CD4-positive, alpha-beta T cell treated with Interferon gamma for 1 hour (primary cell): ENCODE data around the gene P4HA2.

Experiments used
- DNase-seq: peaks from one replicate; pipeline ENCODE4 v3.0.0-alpha.2; 2020

The P4HA2 gene

DNA sequence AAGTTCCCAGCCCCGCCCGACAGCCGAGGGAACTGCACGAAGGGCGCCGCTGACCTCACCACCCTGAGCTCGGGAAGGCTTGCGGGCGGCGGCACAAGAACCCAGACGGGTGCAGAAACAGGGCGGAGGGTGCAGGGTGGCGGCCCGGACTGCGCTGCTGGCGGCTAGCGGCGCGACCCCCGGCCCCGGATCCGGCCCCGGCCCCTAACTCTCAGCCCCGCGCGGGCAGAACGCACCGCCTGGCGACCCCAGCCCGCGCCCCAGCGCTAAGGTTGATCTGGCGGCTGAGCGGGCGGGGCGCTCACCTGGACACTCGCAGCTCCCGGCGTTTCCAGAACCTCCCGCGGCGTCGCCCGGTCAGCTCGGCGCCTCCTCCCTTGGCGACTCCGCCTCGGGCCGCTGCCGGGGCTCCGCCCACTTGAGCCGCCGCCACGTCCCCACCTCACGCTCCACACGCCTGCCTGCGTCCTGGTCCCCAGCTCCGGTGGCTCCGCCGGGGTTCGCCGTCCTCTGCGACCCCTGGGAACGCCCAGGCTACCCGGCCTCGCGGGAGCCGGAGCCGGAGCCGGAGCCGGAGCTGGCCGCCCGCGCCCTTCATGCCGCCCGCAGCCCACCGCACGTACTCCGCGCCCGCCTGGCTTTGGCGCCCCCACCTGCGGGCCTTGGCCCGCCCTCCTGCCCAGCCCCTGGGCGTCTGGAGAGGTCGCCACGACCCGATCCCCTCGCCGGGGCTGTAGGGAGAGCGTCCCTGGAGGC lies at the start of gene P4HA2:
Gene P4HA2, minus strand, starts transcription at position 369 of the 756 bp plus-strand sequence. CDS start 9,227 bp downstream, outside the sequence.
- DNase-seq: peak; percentile 37

DNA sequence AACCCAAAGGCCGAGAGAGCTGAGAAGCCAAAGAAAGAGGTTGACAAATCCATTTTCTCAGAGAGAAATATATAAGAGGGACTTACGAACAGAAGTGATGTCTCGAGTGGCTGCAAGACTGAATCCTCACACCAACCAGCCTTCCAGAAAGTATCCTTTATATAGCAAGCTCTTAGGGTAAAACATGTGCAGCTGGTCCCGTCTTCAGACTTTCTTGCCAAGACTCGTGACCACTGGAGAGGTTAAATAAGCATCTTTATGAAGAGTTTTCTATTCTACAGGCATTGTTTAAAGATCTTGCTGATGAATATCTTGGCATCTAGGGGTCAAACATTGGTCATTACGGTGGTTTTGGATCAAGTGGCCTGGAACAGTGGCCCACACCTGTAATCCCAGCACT lies 49.6 kb upstream of the P4HA2 start:
- DNase-seq: no peak

DNA sequence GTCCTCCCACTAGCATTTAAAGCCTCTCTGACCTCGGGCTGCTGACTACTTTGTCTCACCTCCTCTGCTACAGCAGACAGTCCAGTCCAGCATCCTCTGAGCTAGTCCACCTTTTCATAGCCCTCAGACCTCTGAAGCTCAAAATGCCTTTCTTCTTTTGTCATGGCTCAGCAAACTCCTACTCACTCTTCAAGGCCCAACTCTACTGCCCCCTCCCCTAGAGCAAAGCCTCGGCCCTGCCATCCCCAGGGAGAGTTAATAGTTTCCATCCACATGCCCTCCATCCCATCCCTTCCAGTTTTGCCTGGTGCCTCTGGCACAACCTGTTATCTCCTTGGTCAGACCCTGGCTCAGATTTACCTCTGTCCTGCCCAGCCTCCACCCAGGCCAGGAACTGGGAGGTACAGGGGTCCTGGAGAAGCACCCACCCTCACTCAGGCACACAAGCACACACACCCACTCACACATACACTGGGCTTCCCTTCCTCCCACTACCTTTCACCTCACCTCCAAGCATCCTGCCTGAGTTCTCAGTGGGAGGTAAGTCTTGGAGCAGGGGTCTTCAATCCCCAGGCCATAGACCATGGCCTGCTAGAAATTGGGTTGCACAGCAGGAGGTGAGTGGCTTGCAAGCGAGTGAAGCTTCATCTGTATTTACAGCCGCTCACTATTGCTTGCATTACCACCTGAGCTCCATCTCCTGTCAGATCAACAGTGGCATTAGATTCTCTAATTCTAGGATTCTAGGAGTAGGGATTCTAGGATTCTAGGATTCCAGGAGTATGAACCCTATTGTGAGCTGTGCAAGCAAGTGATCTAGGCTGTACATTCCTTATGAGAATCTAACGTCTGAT lies 47.9 kb upstream of the P4HA2 start:
- DNase-seq: no peak

DNA sequence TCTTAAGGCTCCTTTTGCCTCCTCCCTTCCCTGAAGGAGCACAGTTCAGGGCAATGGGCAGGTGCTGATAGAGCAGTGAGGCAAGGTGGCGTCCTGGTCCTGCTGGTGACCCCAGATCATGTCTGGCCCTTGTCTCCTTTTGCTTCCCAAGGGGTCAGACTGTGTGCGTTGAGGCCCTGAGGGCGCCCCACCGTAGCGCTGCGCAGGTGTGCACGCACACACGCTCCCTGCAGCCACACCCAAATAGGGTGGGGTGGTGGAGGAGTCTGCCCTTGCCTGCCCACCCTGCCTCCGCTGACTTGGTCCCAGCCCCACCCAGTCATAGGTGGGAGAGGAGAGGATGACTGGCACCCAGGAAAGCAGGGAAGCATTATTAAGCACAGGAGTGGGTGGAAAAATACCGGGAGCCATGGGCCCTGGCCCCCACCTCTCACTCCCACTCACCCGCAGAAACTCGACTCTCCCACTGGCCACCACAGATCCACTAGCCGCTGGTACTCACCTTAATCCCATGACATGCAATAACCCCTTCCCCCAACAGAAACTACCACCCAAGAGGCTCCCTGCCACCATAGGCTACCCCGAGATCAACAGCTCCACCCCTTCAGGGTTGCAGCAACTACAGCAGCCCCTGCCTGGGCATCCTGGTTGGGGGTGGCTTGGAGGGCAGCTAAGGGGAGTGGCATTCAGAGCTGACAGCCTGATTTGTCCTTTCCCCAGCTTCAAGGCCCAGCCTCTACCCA lies 46.6 kb upstream of the P4HA2 start:
- DNase-seq: no peak

DNA sequence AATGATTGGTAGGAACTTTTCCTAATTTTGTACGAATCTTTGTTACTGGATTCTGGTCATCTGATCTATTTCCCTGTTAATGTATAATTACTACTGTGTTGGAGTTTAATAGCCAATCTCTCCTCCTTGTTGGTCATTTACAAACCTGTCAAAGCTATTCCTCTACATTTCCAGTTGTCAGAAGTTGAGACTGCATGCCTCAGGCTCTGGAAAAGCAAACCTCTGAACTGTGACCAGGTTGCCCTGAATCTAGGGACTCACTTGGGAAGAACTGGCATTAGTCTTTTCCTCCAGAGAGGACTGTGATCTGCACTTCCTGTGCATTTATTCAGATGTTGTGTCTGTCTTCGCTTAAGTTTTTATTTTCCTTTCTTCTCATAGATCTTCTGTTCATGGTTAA lies 46.0 kb upstream of the P4HA2 start:
- no peak for DNase-seq

DNA sequence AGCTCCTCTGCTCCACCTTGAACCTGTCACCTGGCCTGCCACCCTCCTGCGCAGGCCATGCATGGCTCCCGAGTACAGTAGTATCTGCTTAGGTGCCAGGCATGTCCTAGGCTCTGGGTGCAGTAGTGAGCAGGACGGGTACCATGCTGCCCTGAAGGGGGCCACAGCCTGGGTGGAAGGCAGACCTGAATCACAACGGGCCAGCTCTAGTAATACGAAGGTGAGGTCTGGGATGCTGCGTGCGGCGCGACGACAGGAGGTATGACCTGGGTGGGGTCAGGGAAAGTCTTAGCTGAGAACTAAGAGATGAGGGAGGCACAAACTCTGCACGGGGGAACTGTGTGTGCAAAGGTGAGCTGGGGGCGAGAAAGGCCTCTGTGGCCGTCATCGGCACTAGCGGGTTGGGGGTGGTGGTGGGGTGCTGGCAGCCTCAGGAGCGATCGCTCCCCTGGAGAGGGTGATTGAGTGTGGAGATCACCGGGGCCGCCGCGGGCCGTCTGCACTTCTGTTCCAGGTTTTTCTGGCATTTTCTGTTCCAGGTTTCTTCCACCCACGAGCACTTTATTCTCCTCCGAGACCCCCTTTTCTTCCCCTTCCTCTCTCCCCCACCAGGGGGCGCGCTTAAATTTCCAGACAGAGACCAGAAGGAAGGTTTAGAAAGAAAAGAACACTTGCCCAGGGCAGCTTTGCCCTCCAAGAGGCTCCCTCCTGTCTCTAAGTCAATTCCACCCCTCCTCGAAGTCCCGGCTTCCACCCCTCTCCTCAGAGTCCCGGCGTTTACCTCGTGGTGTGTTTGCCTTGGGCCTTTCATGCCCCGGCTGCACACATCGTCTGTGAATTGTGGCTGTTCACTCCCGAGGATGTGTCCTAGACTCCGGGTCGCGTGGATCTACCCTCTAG lies 44.9 kb upstream of the P4HA2 start:
- DNase-seq: peak; percentile 49

DNA sequence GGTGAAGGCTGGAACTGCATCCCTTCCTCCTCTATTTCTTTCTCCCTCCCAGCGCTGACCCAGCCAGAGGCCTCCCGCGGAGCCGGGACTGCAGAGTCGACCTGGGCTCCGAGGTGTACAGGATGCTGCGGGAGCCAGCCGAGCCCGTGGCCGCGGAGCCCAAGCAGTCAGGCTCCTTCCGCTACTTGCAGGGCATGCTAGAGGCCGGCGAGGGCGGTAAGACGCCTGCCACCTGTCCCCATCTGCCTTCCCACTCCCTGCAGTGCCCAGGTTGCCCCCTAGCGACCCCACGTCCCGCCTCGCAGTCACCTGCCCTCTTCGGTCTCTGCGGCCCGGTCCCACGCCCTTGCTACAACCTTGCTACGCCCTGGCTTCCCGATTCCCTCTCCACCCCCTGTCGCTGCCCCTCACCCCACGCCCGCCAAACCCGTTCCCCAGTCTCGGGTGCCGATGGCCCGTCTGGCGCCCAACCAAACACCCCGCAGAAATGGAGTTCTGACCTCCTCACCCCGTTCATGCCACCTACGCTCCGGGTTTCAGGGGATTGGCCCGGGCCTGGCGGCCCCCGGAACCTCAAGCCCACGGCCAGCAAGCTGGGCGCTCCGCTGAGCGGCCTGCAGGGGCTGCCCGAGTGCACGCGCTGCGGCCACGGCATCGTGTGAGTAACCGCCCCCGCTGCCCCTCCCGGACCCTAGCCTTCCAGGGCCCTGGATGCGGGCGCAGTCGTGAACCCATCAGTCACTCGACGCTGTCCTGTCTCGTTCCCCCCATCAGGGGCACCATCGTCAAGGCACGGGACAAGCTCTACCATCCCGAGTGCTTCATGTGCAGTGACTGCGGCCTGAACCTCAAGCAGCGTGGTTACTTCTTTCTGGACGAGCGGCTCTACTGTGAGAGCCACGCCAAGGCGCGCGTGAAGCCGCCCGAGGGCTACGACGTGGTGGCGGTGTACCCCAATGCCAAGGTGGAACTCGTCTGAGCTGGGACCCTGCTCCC lies 43.9 kb upstream of the P4HA2 start:
- DNase-seq: no peak

DNA sequence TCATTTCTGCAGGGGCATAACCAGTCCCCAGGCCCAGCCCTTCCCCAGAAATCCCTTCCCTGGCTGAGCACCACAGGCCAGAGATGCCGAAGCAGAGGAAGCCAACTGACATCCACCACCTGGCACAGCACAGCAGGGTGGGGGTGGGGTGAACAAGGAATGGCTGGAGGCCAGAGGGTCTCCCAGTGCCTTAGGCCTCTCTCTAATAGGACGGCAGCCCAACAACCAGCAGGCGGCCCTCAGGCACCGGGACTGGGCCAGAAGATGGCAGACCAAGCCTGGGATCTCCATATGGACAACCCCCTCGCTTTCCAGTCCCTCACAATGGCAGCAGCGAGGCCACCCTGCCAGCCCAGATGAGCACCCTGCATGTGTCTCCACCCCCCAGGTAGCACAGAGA lies 43.1 kb upstream of the P4HA2 start:
- no peak for DNase-seq

DNA sequence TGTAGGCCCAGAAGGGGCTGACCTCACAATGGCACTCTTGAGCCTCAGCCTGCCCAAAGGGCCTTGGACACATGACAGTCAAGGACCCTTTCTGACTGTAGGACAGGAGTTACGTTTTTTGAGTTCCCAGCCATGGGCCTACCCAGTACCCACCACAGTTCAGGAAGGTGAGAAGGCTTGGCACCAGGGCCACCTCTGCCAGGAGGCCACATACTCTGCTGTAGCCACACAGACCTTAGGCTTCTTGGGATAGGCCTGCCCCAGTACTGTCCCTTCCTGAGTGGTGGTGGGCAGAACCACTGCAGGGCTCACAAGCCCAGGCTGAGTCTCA lies 42.6 kb upstream of the P4HA2 start:
- no peak for DNase-seq

DNA sequence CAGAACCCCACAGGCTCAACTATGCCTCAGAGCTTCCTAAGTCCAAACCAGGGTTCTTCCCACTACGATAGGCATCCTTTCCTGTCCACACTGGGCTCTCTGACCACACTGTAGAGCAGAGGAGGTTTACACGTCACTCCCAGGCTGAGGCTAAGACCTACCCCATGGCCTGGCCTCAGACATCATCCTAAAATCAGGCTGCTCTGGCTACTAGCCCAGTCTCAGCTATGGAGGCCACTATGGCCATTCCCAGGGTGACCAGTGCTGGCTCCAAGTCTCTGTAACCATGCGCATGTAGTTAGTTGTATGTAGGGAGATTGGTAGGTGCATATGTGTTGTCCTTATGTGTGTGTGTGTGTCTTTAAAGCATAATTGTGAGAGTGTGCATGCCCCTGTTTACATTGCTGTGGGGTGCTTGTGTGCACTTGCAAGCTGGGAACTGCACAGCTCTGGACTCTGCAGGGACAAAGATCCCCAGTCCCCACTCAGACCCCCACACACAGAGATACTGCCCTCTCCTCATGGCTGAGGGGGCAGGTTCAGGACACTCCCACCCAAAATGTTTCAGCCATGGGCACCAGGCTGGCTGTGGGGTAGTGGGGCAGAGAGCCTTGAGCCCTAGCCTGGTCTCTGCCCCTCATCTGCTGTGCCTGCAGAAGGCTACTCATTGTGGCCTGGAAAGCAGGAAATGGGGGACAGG lies 42.1 kb upstream of the P4HA2 start:
- DNase-seq: no peak

DNA sequence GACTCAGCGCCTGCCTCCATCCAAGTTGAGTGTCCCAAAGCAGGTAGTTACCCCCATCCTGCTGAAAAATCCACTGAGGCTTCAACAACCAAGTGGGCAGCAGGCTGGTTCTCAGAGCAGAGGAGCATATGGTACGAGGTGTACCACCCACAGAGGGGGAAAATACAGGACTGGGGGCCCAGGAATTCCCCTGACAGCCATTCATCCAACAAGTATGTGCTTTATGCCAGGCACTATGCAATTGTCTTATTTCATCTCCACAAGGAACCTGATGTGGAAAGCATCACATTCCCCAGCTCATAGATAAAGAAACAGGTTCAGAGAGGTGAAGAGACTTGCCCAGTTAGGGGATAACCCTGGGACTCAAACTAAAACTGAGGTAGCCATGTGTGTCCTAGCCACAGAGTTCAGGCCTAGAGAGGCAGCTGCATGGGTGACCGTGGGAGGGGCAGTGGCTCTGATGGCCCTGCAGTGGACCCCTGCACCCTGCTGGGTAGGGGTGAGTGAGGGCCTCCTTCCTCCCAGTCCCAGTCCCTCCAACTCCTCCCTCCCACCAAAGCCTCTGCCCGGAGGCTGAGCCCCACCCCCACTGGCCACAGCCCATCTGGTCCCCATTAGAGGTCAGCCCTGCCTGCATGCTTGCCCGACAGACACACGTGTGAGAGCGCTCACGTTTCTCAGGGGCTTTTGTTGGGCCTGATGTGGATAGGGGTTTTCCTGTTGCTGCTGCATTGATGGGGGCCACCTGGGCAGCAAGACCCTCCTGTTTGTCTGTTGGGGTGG lies 41.3 kb upstream of the P4HA2 start:
- no peak for DNase-seq

DNA sequence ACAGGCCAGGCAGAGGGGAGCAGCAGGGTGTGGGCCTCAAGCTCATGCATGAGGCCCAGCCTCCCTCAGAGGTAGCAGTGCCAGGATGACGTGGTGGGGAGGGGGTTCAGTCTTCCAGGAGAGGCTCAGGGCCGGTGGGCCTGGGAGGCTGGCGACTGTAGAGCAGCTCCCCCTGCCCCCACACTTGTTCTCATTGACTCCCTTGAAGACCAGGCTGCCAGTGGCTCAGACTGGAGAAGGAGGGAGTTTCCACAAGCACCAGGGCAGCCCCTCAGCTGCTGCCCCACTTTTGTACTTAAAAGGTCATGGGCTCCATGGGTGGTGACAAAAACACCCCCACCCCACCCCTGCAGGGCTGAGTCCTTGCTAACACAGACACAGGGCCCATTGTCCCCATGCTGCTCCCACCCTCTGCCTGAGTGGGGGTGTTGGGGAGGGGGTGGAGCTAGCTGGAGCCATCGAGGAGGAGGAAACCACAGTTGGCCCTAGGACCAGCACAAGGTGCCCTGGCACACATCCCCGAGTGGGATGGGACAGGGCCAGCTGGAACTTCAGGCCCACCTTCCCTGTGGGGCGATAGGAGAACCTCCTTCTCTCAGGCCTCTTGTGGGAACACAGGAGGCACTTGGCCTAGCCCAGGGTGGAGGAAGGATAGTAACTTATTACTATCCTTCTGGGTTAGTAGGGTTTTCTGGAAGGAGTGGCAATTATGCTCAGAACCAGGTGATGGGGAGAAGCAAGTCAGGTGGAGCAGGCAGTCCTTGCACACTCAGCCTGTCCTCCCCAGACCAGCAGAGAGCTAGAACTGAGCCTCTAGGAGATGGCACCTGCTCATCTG lies 40.5 kb upstream of the P4HA2 start:
- DNase-seq: no peak

DNA sequence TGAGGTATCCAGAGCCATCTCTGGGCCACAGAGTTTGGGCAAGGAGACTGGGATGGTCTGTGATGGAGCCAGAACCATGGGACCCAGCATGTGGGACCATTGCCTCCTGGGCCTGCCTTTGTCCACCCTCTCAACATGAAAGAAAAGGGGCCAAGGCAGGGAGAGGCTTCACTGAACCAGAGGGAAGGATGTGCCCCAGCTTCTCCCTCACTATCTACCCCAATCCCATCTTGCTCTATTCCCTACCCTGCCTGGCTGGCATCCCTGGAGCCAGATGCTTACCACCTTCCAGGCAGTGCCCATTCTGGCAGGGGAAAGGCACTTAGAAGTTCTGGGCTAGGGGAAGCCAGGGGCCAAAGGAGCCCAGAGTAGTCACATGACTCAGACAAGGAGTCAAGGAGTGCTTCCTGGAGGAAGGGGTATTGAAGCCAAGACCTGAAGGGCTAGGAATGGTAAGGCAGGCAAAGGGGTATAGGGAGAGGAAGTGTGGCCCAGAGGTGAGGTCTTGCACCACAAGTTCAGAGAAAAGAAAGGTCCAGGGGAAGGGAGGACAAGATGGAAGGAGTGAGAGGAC lies 39.6 kb upstream of the P4HA2 start:
- DNase-seq: no peak

DNA sequence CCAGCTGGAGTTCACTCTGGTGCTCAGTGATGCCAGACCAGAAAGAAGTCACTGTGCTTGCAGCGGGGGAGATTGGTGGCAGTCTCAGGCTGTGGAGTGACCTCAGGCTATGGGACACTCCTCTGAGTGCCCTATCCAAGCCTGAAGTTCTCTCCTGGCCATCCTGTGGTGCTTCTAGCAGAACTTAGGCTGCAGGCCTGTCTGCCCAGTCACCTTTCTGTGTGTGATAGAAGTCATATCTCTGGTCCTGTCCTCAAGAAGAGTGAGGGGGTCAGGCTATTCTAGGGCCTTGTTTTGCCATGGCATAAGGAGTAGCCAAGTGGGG lies 39.1 kb upstream of the P4HA2 start:
- no peak for DNase-seq

DNA sequence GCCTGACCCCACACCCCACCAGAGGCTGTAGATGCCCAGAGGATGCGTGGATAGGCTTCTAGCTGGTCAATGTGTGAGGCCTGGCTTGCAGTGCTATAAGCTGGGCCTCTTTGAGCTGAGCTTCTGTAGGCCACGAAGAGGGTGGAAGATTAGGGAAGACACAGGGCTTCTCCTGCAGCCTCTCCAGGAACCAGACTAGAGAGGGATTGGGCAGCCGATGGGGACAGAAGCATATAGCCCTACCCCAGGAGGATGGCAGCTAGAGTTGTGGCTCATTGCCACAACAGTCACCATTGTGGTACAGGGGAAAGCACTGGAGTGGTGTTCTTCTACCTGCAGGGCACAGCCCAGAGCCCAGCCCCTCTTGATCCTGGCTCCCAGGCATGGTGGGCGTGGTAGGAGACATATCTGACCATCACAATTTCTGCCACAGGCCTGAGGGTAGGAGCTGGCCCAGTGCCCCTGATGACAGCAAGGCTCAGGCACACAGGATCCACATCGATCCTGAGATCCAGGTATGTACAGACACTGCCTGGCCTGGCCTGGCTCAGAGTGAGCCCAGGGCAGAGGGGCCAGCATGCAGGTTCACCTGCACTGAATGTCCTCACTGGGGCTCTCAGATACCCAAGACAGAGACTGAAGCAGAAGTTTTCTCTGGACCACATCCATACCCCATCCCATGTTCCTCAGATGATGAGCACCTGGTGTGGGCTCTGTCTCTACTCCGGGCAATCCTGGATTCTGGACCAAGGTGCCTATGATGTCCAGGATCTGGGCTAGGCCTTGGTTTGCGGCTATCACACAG lies 38.6 kb upstream of the P4HA2 start:
- DNase-seq: no peak

DNA sequence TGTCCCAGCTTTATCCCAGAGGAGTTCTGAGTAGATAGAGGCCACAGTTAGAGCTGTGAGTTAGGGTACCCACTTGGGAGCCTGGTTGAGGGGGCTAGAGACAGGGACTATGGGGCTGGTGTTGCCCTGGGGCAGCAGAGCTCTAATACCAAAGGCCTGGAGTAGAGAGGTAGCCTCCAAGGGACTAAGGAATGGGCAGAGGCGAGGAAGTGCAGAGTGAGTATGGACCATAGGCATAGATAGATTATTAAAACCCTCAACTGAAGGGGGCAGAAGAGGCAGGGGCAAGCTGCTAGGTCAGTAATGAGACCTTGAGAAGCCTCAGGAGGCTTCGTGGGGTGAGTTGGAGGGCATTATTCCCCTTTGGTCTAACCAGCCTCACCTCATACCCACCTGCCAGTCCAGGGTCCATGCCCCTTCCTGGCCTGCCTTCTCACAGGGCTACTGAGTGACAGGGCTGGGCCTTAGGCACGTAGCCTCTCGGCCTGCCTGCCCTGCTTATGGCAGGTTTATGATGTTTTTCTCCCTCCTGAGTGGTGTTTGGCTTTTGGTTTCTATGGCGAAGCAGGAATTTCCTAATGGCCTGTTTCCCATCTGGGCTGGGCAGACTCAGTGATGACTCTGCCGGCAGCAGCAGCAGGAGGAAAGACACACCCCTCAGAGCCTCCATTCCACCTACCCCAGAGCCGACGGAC lies 37.8 kb upstream of the P4HA2 start:
- no peak for DNase-seq
